ENCODE results near the gene ANXA8. TPM values are rescaled to one million over a fixed set of nuclear protein-coding genes. Genes with fewer than 3 reads are reported as not detected.
"Not testable (repeated sequence)": the region's sequence is repeated elsewhere in the genome, so short reads cannot be mapped to it uniquely, and the experiment has no call there.

The ANXA8 gene
- total and polyA plus RNA-seq, 4 donors: 0.68 to 19.7 (median 13.1) TPM

- Histone ChIP-seq H3K9me3 (ENCODE audit: control insufficient read depth in 4 of 4, insufficient read depth in 3 of 4, low read length in 3 of 4) (peaks cover 0 to 2% (median 0%) of the 10 kb centered on the region in 4 donors), H3K27ac (ENCODE audit: low read depth in 1 of 2, low read length in 1 of 2) (no peak overlapping the region), H3K36me3 (ENCODE audit: control insufficient read depth in 4 of 4, insufficient read depth in 4 of 4, low read length in 4 of 4) (no peaks in the 10 kb centered on the region), H3K9ac (ENCODE audit: insufficient read depth in 1 of 2, low read length in 2 of 2) (no peak overlapping the region), H3K4me1 (ENCODE audit: control insufficient read depth in 5 of 5, insufficient read depth in 5 of 5, low read length in 5 of 5) (peaks cover 0 to 18% (median 3%) of the 10 kb centered on the region in 5 donors), H3K27me3 (ENCODE audit: control insufficient read depth in 3 of 3, insufficient read depth in 3 of 3, low read length in 2 of 3) (peaks cover 0 to 3% (median 0%) of the 10 kb centered on the region in 3 donors), H3K4me3 (no peak overlapping the region)
- TF ChIP-seq CTCF (IDR thresholded peaks at IDR 0.05; ENCODE audit: control extremely low read depth, extremely low read depth): no peak
- DNase-seq: no peak
- ATAC-seq (ENCODE audit: insufficient read depth, low FRiP score): no peak
- WGBS, 2 donors: 86 to 94% methylated on average over 6 of the region's 6 CpGs
Measured at GRCh38 chr10:47456794-47457527, 27.0 kb downstream of the ANXA8 start.

- Histone ChIP-seq H3K36me3 (ENCODE audit: control insufficient read depth in 4 of 4, insufficient read depth in 4 of 4, low read length in 4 of 4) (no peaks in the 10 kb centered on the region), H3K9ac (ENCODE audit: insufficient read depth in 1 of 2, low read length in 2 of 2) (no peak overlapping the region), H3K4me3 (no peak overlapping the region), H3K9me3 (ENCODE audit: control insufficient read depth in 4 of 4, insufficient read depth in 3 of 4, low read length in 3 of 4) (peaks cover 0 to 2% (median 0%) of the 10 kb centered on the region in 4 donors), H3K27me3 (ENCODE audit: control insufficient read depth in 3 of 3, insufficient read depth in 3 of 3, low read length in 2 of 3) (peaks cover 0 to 3% (median 0%) of the 10 kb centered on the region in 3 donors), H3K27ac (ENCODE audit: low read depth in 1 of 2, low read length in 1 of 2) (no peak overlapping the region), H3K4me1 (ENCODE audit: control insufficient read depth in 5 of 5, insufficient read depth in 5 of 5, low read length in 5 of 5) (peaks cover 0 to 18% (median 3%) of the 10 kb centered on the region in 5 donors)
- 78 to 83% methylated on average over 8 of the region's 8 CpGs for WGBS, 2 donors
- DNase-seq (peak; percentile 77 to 94 (median 86)), ATAC-seq (ENCODE audit: insufficient read depth, low FRiP score) (no peak)
- TF ChIP-seq CTCF (IDR thresholded peaks at IDR 0.05; ENCODE audit: control extremely low read depth, extremely low read depth): no peak
Measured at GRCh38 chr10:47456079-47456785, 27.7 kb downstream of the ANXA8 start.

GRCh38 chr10:47455350-47456078, 28.4 kb downstream of the ANXA8 start:
- not testable (repeated sequence) for H3K9me3 ChIP-seq (ENCODE audit: control insufficient read depth in 4 of 4, insufficient read depth in 3 of 4, low read length in 3 of 4); H3K36me3 ChIP-seq (ENCODE audit: control insufficient read depth in 4 of 4, insufficient read depth in 4 of 4, low read length in 4 of 4); H3K27me3 ChIP-seq (ENCODE audit: control insufficient read depth in 3 of 3, insufficient read depth in 3 of 3, low read length in 2 of 3); H3K27ac ChIP-seq (ENCODE audit: low read depth in 1 of 2, low read length in 1 of 2); H3K9ac ChIP-seq (ENCODE audit: insufficient read depth in 1 of 2, low read length in 2 of 2); ATAC-seq (ENCODE audit: insufficient read depth, low FRiP score); H3K4me3 ChIP-seq
- H3K4me1 ChIP-seq (ENCODE audit: control insufficient read depth in 5 of 5, insufficient read depth in 5 of 5, low read length in 5 of 5): peaks cover 0 to 18% (median 3%) of the 10 kb centered on the region in 5 donors
- 50 to 59% methylated on average over 9 of the region's 9 CpGs for WGBS, 2 donors
- DNase-seq: peak in 1 of 3 donors; percentile 15

GRCh38 chr10:47454780-47455058, 29.2 kb downstream of the ANXA8 start:
- WGBS, 2 donors: 73 to 80% methylated on average over 3 of the region's 3 CpGs
- Histone ChIP-seq H3K4me1 (ENCODE audit: control insufficient read depth in 5 of 5, insufficient read depth in 5 of 5, low read length in 5 of 5) (peaks cover 0 to 18% (median 3%) of the 10 kb centered on the region in 5 donors), H3K9me3 (ENCODE audit: control insufficient read depth in 4 of 4, insufficient read depth in 3 of 4, low read length in 3 of 4) (peaks cover 0 to 2% (median 0%) of the 10 kb centered on the region in 4 donors), H3K4me3 (no peak overlapping the region), H3K27ac (ENCODE audit: low read depth in 1 of 2, low read length in 1 of 2) (no peak overlapping the region), H3K27me3 (ENCODE audit: control insufficient read depth in 3 of 3, insufficient read depth in 3 of 3, low read length in 2 of 3) (peaks cover 0 to 3% (median 0%) of the 10 kb centered on the region in 3 donors), H3K36me3 (ENCODE audit: control insufficient read depth in 4 of 4, insufficient read depth in 4 of 4, low read length in 4 of 4) (no peaks in the 10 kb centered on the region), H3K9ac (ENCODE audit: insufficient read depth in 1 of 2, low read length in 2 of 2) (no peak overlapping the region)
- no peak for ATAC-seq (ENCODE audit: insufficient read depth, low FRiP score)
- no peak for TF ChIP-seq CTCF (IDR thresholded peaks at IDR 0.05; ENCODE audit: control extremely low read depth, extremely low read depth)
- no peak for DNase-seq
